Mammary microvascular endothelial cell (primary cell): ENCODE results near the gene SIX6. TPM values are rescaled to one million over a fixed set of nuclear protein-coding genes. Genes with fewer than 3 reads are reported as not detected.

Source experiments
- total RNA-seq: library from RNA; depleted of rRNA; stranded (reverse); fragments of >200 nt; gene quantifications from 2 replicates; pipeline ENCODE4 v1.2.3, GENCODE V29; 2015

Gene SIX6
- total RNA-seq, result not detected in 2 replicates

DNA sequence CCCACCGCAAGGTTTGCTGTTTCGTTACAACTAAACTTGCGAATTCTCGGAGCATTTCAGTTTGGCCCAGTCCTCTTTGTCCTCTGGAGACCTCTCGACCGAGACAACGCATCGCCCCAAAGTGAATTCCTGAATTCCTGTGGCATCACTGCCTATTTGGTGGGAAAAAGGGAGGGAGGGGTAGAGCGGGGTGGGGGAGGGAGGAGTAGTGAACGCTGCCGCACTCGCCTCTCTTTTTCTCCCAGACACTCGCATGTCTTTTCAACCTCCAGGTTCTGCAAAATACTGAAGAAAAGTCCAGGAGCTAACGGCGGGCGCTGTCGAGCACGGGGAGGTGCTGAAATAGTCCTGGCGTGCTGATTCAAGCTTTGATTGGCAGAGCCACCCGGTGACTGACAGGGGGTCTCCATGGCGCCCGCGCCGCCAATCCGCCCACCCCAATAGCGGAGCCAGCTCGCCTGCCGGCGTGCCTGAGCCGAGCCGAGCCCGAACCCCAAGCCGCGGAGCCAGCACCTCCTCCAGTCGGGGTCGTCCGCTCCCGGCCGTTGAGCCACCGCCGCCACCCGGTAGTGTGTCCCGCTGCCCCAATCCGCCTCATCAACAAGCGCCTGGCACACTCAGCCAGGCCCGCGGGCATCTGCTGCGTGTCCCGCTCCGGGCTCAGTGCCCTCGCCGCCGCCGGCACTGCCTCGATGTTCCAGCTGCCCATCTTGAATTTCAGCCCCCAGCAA is at the start of gene SIX6:
TSS of gene SIX6 (plus strand) at position 440 of the 731 bp plus-strand sequence. CDS start at position 693, 253 bp downstream.

GRCh38 chr14:60485598-60486251 is 23.2 kb upstream of the SIX6 start, which contains the start of gene C14orf39:
C14orf39 (minus strand) TSS chr14:60486063; CDS start chr14:60485078, 985 bp downstream.

Other genes starting within 250 kb of the SIX6 start
- gene C14orf39, start 23.1 kb upstream of the SIX6 start, total RNA-seq, result not detected in 2 replicates
- gene SIX1, start 140.3 kb downstream of the SIX6 start, total RNA-seq, result 0.30 TPM in 1 of 2 replicates, not detected in the other
- gene SIX4, start 215.2 kb downstream of the SIX6 start, total RNA-seq, result 0.79 and 1.00 TPM in 2 replicates
- 43.4 and 51.6 TPM in 2 replicates for gene MNAT1, start 225.6 kb downstream of the SIX6 start, total RNA-seq